GM18858 (cell line): ENCODE data around the gene KCNE4.

Experiments used
- ATAC-seq: cut with Tn5 transposase; IDR thresholded peaks from one replicate; pipeline ENCODE4 v1.9.1; 2021; ENCODE audit not compliant: unreplicated experiment

The KCNE4 gene

DNA sequence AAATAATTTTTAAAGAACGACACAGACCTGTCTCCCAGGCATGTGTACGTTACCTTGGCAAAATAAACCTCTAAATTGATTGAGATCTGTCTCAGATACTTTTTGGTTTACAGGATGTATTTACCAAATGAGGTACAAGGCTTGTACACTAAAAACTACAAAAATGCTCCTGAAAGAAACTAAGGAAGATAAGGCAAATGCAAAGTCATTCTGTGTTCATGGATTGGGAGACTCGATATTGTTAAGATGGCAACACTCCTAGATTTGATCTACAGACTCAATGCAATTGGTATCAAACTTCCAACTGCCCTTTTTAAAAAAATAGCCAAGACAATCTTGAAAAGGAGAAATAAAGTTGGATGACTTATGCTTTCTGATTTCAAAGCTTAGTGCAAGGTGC, 11.5 kb upstream of the KCNE4 start:
- ATAC-seq: no peak

DNA sequence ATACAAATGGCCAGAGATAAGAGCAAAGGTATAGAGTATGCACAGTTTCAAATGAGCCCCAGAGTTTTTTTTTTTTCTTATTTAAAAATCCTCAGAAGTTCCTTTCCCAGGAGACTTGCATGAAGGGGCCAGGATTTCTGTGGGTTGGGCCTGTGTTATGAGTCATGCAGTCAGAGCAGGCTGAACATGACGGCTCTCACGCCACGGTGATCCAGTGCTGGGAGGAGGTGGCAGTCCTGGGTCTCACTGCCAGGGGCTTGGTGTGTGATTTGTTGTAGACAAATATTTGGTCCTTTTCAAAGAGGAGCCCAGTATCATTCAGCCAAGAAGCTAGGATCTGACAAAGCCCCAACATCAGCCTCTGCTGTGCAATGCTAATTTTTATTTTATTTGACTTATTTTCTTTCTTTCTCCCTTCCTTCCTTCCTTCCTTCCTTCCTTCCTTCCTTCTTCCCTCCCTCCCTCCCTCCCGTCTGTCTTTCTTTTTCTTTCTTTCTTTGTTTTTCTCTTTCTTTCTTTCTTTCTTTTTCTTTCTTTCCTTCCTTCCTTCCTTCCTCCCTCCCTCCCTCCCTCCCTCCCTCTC, 10.4 kb upstream of the KCNE4 start:
- ATAC-seq: no peak

DNA sequence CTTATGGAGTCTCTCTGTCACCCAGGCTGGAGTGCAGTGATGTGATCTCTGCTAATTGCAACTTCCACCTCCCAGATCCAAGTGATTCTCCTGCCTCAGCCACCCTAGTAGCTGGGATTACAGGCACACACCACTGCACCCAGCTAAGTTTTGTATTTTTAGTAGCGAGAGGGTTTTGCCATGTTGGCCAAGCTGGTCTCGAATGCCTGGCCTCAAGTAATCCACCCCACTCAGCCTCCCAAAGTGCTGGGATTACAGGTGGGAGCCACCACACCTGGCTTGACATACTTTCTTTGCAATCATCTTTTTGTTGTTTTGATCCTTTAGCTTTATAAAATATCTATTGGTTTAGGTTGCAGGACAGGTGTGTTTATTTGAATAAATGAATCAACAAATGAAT, 9.7 kb upstream of the KCNE4 start:
- ATAC-seq: no peak

DNA sequence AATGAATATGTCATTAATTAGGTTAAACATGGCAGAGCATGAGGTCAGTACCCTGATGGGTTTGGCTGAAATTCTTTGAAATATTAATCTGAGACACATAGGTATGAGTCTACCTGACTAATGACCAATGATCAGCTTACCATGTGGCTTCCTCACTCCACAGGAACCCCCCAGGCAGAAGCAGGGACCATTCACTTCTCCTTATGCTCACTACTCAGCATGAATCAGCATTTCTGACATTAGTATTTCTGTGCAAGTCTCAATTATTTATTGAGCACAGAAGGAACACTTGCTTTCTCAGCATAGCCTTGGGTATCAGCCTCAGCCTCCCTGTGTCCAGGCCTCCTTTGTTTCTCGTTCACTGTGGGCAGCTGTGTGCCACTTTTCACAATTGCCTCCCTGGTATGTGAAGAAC, 9.3 kb upstream of the KCNE4 start:
- no peak for ATAC-seq

DNA sequence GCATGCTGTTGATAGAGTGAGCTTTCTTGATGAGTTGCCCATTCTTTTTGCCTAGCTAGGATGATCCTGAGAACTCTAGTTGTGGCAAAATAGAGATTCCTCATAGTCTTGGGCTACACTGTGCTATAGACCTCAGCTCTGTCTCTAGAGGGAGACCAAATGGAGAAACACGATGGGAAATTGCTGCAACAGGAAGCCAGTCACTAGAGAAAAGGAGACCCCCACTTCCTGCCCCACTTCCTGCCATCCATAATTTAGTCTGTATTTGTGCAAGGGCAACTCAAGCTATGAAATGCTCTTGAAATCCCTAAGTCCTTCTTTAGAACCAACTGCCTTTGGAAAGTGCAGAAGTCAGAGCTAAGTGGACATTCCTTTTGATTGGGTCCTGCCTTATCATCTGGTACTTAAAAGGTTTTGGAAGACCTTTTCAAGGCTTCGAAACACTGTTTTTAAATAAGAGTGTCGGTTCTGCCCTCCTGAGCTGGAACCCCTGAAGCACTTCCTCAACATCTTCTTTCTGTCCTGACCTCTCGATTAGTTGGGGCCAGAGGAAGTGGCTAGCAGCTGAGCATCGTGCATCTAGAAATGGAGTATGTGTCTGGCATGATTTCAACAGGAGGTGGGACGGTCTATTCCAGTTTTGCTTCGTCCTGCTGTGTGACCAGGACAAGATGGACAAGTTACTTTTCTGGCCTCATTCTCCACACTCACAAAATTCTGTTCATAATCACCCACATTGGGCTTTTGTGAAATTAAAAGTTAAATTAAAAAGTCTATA, 8.6 kb upstream of the KCNE4 start:
- ATAC-seq: no peak

DNA sequence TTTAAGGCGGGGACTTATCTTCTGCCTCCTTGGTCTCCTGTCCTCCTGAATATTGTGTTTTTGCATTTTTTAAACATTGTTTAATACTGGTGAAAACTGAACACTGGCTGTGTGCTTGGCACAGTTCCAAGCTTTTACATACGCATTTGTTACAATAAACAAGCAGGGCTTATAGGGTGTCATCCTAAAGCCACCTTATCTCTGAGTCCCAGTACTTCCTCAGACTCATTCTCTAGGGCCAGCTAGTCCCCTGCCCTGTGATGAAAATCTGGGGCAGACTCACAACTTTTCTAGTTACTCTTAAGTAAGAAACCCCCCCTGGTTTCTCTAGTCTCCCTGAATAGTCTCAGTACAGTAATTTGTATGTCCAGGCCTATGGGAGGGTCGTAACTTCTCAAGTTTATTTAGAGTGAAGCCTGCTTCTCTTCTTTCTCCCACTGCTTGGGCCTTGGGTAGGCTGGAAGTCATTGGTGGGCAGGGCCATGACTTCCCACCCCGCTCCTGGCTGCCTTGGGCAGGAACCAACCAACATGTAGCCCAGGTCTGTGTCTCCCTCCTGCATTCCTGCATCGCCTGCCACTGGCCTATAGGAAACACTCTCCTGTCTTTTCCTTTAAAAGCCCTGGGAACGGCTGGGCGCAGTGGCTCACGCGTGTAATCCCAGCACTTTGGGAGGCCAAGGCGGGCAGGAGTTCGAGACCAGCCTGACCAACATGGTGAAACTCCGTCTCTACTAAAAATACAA, 7.7 kb upstream of the KCNE4 start:
- ATAC-seq: no peak

DNA sequence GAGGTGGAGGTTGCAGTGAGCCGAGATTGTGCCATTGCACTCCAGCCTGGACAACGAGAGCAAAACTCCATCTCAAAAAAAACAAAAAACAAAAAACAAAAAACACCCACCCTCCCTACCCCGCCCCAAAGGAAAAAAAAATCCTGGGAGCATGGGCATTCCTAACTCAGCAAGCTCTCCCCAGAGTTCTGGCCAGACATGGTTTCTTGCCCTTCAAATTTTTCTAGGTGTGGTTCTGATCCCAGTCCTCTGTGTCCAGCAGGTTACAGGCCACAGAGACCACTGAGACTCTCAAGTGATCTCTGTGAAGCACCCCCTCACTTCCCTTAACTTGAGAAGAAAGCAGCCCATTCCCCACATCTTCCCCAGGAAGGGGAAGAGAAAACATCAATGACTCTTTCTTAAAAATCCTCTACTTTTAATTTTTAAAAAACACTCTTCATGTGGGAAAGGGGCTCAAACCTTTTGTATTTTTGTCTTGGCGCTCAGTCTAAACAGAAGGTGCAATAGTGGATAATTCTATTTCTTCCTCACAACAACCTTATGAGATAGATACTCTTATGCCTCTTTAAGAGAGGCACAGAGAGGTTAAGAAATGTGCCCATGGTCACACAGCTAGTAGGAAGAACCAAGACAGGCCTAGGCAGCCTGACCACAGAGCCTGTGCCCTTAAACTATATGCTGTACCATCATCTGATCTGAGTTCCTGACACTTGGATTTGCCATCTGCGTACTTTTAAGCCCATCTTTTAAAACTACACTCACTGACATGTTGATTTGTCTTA, 6.9 kb upstream of the KCNE4 start:
- ATAC-seq: no peak

DNA sequence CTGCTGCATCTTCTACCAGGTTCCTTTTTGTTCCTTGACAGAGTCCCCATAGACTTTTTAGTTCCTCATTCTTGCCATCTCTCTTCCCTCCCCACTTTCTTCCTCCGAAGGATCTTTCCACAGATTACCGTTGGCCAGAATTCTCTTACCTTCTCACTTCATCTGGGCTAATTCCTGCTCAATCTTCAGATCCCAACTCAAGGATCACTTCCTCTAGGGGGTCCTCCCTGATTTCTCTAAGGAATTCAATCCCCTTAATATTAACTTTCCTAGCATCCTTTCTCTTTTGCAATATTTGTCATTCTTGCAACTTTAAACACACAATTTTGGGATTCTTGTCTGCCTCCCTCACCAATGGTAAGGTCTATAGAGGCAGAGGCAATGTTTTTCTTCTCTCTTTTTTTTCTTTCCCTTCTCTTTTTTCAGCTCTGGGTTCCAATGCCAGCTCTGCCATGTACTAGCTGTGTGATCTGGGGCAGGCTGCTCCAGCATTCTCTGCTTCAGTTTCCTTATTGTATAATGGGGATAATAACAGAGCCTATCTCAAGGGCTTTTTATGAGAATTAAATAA, 5.4 kb upstream of the KCNE4 start:
- no peak for ATAC-seq

DNA sequence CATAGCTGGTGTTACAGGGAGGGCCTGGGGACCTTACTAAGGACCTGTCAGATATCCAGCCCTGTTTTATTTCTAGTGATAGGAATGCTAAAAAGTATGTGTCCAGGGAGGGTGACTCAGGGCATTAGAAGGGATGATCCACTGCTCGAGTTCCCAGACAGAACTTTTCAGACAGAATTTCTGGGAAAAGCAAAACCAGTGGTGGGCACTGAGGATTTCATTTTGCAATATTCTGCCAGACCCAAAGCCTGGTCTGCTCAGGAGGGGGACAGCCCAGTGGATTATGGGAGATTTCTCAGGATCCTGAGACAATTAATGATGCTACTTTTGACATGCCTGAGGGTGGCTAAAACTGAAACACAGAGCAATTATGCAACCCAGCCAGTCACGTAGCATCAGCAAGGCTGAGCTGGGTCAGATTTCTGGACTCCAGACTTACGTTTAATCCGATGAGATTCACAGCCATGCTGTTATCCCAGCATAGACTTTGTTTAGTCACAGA, 4.7 kb upstream of the KCNE4 start:
- no peak for ATAC-seq

DNA sequence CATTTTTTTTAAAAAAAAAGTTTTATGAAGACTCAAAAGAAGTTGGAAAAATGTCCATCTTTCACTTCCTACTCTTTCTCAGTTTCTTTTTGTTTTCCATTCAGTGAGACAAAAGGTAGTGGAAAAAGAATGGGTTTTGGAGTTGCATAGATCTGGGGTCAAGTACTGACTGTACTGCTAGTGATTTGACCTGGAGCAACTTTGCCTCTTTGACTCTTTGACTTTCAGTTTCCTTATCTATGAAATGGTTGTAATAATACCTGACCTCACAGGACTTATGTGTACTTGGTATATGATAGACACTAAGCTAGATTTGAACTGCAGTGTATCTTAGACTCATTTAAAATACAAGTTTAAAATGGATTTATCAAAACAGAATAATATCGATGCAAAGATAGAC, 3.5 kb upstream of the KCNE4 start:
- ATAC-seq: peak; percentile 72

DNA sequence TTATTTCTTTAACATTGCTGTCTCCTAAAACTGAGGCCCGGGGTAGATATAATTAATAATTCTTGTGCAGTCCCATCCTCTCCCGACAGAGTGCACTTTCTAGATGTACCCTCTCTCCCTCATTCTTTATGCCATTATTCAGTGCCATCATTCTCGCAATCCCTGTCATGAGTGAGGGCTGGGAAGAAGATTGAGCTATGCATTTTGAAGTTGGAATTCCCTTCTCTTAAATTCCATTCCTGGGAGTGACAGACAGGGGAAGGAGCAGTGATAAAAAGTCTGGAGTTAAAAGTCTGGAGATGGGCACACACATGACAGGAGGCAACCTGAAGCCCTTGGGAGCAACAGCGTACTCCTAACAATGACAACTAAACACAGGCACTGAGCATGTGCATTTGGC, 2.6 kb upstream of the KCNE4 start:
- ATAC-seq: no peak

DNA sequence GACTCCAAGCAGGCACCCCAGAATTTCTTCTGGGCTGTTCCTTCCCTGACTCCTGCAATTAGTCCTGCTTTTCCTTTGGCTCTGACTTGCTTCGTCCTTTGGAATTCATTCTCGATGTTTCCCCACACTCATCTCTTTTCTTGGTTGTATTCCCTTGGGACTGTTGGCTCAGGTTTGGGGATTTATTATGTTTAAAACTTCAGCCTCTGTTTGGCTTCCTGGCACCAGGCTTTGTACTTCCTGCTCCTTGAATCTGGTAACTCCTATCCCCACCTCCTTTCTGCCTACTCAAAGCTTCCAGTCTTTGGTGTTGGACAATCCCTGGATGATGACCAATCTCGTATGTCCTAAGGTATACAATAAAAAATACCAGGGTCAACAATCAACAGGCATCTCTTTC, 1.8 kb upstream of the KCNE4 start:
- no peak for ATAC-seq

DNA sequence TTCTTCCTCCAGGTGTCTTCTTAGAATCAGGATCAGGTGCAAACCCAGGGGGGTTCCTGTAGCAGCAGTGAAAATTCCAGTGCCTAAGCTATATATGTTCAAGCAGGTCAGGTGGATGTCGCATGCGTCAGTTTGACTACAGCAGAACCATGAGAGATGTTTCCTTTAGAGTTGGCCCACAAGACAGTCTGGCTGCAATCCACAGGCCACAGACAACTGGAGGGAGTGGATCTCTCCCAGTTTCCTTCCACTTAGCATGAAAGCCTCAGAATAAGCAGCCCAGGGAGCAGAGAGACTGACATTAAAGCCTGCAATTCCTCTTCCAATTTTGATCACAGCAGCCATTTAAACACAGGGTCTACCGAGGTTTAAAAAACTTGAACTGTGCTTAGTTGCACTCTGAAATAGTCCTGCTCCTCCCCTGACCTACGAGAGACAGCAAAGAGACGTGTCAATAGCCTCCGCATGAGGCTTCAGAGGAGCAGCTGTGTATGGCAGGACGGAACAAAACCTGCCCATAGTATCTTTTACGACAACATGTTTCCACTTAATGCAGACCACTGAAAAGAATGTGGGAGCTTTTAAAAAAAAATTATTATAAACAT, 988 bp upstream of the KCNE4 start:
- no peak for ATAC-seq

DNA sequence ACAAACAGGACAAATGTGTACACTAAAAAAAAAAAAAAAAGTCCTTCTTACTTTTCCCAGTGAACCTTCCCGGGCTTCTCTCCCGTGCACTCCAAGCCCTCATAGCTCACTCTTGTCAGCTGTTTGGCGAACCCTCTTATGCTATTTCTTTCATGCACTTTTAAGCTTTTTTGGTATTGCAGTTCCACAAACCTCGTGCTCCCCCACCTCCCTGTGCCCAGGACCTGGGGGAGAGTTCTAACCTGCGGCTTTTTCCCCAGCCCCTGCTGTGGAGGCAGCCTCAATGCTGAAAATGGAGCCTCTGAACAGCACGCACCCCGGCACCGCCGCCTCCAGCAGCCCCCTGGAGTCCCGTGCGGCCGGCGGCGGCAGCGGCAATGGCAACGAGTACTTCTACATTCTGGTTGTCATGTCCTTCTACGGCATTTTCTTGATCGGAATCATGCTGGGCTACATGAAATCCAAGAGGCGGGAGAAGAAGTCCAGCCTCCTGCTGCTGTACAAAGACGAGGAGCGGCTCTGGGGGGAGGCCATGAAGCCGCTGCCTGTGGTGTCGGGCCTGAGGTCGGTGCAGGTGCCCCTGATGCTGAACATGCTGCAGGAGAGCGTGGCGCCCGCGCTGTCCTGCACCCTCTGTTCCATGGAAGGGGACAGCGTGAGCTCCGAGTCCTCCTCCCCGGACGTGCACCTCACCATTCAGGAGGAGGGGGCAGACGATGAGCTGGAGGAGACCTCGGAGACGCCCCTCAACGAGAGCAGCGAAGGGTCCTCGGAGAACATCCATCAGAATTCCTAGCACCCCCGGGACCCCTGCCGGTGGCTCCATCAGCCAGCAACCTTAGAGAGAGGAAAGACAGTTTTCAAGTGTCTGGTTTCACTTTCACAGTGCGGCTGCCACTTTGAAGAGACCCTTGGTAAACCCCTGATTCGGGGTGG, 826 bp downstream of the KCNE4 start:
- no peak for ATAC-seq

DNA sequence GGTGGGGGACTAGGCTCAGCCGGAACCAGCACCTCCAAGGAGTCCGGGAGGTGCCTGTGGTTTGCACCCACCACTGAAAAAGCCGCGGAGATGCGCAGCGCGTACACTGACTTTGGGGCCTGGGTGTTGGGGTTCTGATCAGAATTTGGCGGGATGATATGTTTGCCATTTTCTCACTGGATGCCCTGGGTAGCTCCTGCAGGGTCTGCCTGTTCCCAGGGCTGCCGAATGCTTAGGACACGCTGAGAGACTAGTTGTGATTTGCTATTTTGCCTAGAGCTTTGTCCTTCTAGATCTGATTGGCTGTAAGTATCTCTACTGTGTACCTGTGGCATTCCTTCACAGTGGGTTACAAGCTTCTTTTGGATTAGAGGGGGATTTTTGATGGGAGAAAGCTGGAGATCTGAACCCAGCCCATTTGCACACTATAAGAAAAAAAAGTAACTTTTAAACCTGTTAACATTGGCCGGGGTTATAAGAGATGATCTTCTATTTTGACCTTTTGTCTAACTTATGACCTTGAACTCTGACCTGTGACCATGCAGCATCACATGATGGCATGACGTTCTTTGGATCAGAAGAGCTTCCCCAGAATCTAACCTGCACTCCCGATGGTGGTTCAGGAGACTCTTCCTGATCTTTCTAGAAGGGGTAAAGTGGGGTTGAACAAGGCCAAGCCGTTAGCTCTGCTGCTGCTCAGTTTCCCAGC, 1.6 kb downstream of the KCNE4 start:
- ATAC-seq: no peak

DNA sequence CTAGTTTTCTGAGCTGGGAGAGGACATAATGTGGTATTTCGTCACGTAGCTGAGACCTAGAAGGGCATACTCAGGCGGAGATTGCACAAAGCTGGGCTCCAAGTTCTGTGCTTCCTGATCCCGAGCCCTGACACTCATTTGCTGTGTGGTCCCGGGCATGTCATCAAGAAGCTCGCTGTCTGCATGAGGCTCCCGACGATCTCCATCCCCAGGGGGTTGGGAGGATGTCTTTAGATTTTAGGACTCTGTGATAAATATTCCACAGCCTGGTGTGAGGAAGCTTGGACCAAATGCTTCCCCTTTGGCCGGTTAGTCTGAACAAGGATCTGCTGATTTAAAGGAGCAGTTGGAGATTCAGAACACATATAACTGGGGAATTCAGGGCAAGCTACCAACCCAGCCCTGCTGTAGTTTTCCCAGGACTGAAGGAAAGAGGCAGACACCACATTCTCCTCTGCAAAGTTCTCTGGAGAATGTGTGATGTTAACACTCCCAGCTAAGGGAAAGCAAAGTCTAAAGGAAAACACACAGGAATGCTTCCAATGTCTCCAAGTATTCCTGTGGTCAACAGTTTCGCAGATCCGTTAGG, 2.3 kb downstream of the KCNE4 start:
- no peak for ATAC-seq

DNA sequence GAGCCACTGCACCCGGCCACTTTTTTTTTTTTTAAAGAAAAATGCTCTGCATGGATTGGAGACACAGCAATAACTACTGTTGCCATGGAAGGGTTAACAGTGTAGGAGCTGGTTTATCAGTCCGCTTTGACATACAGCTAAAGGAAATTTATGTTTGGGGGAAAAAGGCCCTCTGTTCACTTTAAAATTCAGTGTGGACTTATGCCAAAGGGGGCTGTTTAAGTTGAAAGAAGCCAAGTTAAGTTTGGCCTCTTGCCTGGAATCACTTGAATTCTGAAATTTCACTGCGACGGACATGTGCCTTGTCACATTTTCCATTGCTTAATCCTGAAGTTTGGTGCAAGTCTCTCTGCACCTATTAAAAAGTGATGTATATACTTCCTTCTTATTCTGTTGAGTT, 3.1 kb downstream of the KCNE4 start:
- no peak for ATAC-seq

DNA sequence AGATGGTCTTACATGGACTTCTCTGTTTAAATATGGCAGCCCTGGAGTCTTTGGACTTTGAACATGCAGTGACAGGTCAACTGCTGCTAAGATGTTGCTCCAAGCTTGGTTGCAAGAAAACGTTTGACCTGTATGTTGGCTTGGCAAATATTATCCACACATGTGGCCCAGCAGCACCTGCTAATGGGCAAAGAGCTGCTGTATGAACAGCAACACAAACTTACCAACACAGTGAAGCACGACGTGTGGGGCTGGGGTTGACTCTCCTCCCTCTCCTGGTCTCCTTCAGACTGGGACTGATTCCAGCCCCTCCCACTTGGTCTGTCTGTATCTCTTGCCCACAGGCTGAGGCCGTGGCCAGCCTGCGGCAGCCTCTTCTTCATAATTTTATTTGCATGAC, 3.8 kb downstream of the KCNE4 start:
- ATAC-seq: no peak
